AG10803 (cell line): ENCODE data around the gene ZDHHC24.
"Not testable (repeated sequence)": the region's sequence is repeated elsewhere in the genome, so short reads cannot be mapped to it uniquely, and the experiment has no call there.

Experiments used
- DNase-seq: peaks from one replicate; pipeline ENCODE4 v3.0.0; 2010; ENCODE audit warnings: low read depth
- H3K4me3 ChIP-seq: 2 replicates; pipeline ENCODE4 v1.5.1; 2011; ENCODE audit warnings: mild to moderate bottlenecking, low read length, control low read depth
- CTCF ChIP-seq: conservative IDR thresholded peaks from 2 replicates; pipeline ENCODE4 v1.5.1; 2011; ENCODE audit warnings: mild to moderate bottlenecking, low read length, control low read depth, inconsistent platforms

ZDHHC24 gene

GRCh38 chr11:66542362-66542761 lies 3.5 kb downstream of the ZDHHC24 start:
- H3K4me3 ChIP-seq = no peak overlapping the region
- peak; percentile 32 for DNase-seq
- no peak for TF ChIP-seq CTCF

DNA sequence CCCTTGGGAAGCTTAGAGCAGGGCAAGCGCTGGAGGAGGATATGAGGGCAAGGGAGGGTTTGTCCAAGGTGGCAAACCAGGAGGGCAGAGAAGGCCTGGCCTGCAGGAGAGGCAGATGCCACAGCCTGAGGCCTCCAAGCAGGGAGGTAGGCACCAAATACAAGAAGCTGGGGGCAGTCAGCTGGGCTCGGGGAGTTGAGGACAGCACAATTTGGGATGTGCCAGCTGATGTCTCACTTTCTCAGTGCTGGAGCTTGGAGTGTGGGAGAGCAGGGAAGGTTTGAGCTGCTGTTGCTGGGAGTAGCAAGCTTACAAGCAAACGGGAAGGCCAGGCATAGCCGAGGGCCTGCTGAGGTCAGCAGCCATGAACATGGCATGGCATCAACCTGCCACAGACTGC lies 4.0 kb downstream of the ZDHHC24 start:
- no peak for TF ChIP-seq CTCF
- no peak overlapping the region for H3K4me3 ChIP-seq
- DNase-seq = no peak

DNA sequence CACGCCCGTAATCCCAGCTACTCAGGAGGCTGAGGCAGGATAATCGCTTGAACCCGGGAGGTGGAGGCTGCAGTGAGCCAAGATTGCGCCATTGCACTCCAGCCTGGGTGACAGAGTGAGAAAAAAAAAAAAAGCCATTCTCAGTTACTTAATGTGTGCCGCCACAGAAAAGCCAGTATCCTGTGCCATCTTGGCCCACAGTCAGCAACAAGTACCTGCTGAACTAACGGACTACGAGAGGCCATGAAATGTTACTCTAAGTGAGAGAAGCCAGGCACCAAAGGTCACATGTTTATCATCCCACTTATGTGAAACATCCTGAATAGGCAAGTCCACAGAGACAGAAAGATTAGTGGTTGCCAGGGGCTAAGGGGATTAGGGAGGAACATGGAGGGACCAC lies 5.2 kb downstream of the ZDHHC24 start:
- not testable (repeated sequence) for DNase-seq, H3K4me3 ChIP-seq

DNA sequence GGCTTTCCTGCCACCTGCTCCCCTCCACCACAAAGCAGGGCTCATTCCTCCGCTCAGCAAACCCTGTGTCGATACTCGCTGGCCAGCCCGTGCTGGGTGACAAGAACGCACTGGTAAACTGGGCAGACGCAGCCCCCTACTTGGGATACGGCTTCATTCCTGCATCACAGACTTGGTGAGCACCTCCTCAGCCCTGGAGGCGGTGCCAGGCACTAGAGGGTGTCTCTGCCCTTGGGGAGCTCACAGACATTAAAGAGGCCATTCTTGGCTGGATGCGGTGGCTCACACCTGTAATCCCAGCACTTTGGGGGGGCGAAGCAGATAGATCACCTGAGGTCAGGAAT lies 6.0 kb downstream of the ZDHHC24 start:
- no peak for TF ChIP-seq CTCF
- no peak for DNase-seq

GRCh38 chr11:66539170-66539869 lies 6.5 kb downstream of the ZDHHC24 start:
- no peak for TF ChIP-seq CTCF
- no peak overlapping the region for H3K4me3 ChIP-seq
- no peak for DNase-seq

More for the DNA sequence above, 6.0 kb downstream of the ZDHHC24 start:
- H3K4me3 ChIP-seq = no peak overlapping the region

DNA sequence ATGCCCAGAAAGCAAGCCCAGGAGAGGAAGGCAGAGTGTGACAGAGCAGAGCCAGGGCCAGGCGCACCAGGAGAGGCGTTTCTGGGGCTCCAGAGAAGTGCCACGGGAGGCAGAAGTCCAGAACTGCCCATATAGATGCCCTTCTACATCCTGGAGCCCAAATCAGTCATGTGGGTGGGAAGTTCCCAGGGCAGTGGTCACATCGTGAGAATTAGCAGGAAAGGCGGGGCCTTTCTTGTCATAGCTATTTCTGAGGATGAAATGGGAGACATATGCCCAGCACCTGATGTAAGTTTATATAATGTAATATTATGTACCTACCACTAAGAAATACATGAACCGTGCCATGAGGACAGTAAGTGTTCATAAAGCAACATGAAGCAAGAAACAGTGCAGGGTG lies 13.1 kb downstream of the ZDHHC24 start:
- DNase-seq = no peak
- no peak overlapping the region for H3K4me3 ChIP-seq
- TF ChIP-seq CTCF = no peak

DNA sequence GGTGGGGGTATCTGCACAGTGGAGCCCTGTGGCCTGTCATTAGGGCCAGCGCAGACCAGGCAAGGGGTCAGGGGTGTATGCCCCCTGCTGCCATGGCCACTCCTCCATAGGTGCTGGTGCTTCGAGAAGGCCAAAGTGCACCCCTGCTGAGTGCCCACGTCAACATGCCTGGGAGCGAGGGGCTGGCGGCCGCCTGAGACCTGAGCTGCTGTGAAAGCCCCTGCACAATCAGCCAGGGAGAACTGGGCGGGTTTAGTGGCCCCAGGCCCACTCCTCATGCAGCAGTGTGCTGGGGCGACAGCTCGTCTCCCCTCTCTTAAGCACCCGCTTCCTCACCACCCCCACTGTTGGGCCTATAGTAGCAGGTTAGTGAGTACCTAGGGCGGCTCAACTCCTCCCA lies 14.0 kb downstream of the ZDHHC24 start:
- TF ChIP-seq CTCF = no peak
- no peak for DNase-seq
- H3K4me3 ChIP-seq = no peak overlapping the region
